Fibroblast of skin of scalp (primary cell): ENCODE results near the gene RHEX.
"Not testable (repeated sequence)": the region's sequence is repeated elsewhere in the genome, so short reads cannot be mapped to it uniquely, and the experiment has no call there.

ENCODE experiments used
- DNase-seq: peaks from one replicate; pipeline ENCODE4 v3.0.0-alpha.2; 2013

RHEX gene

GRCh38 chr1:206060844-206061243 lies 7.9 kb downstream of the RHEX start:
- no peak for DNase-seq

- no peak for DNase-seq
These were observed 9.5 kb downstream of the RHEX start for GRCh38 chr1:206062464-206062863.

GRCh38 chr1:206064001-206064400 lies 11.0 kb downstream of the RHEX start:
- not testable (repeated sequence) for DNase-seq

GRCh38 chr1:206064501-206064900 lies 11.5 kb downstream of the RHEX start:
- DNase-seq: not testable (repeated sequence)

GRCh38 chr1:206065547-206066145 lies 12.7 kb downstream of the RHEX start:
- no peak for DNase-seq

GRCh38 chr1:206066479-206067171 lies 13.7 kb downstream of the RHEX start:
- DNase-seq: no peak

- no peak for DNase-seq
These were observed 14.7 kb downstream of the RHEX start for GRCh38 chr1:206067486-206068227.

GRCh38 chr1:206068314-206068713 lies 15.3 kb downstream of the RHEX start:
- DNase-seq: no peak

GRCh38 chr1:206070627-206071304 lies 17.8 kb downstream of the RHEX start:
- DNase-seq: no peak

GRCh38 chr1:206074839-206075238 lies 21.9 kb downstream of the RHEX start:
- DNase-seq: peak; percentile 5

- DNase-seq: peak; percentile 60
These were observed 23.1 kb downstream of the RHEX start for GRCh38 chr1:206075786-206076755.

GRCh38 chr1:206079135-206079534 lies 26.2 kb downstream of the RHEX start:
- no peak for DNase-seq

GRCh38 chr1:206080026-206080820 lies 27.2 kb downstream of the RHEX start:
- DNase-seq: no peak

- no peak for DNase-seq
These were observed 28.9 kb downstream of the RHEX start for GRCh38 chr1:206081856-206082255.

- no peak for DNase-seq
These were observed 30.1 kb downstream of the RHEX start for GRCh38 chr1:206082831-206083695.

GRCh38 chr1:206083750-206084149 lies 30.8 kb downstream of the RHEX start:
- DNase-seq: no peak

- no peak for DNase-seq
These were observed 34.1 kb downstream of the RHEX start for GRCh38 chr1:206087091-206087490.

- no peak for DNase-seq
These were observed 36.4 kb downstream of the RHEX start for GRCh38 chr1:206089341-206089740.

- no peak for DNase-seq
These were observed 41.1 kb downstream of the RHEX start for GRCh38 chr1:206094024-206094423.

- no peak for DNase-seq
These were observed 44.4 kb downstream of the RHEX start for GRCh38 chr1:206097381-206097780.
